CD14-positive monocyte (primary cell): ENCODE results near the gene C3orf80. TPM values are rescaled to one million over a fixed set of nuclear protein-coding genes. Genes with fewer than 3 reads are reported as not detected.
A peak's percentile ranks its signal among the peaks of the same experiment; 100 is the strongest.

Experiments used
- DNase-seq, 3 donors: peaks; one replicate each; pipeline ENCODE4 v3.0.0-alpha.2; 2011 to 2022
- H2AFZ ChIP-seq: 2 replicates; pipeline ENCODE4 v1.6.0; 2012; ENCODE audit warnings: mild to moderate bottlenecking, low read depth, low read length, inconsistent platforms; ENCODE audit not compliant: insufficient read depth, poor library complexity, severe bottlenecking
- H3K27ac ChIP-seq, 2 donors: 1 replicate in 1 of 2; 2 replicates in 1 of 2; pipeline ENCODE4 v1.5.1; 2012 to 2013; ENCODE audit warnings: low read length in 2 of 2, control low read depth in 1 of 2, inconsistent platforms in 1 of 2, low read depth in 1 of 2, mild to moderate bottlenecking in 1 of 2
- H3K27me3 ChIP-seq, 2 donors: one replicate each; pipeline versions ENCODE4 v1.6.0 to v1.6.1; 2011 to 2013; ENCODE audit warnings: low read length in 2 of 2; ENCODE audit not compliant: control insufficient read depth in 2 of 2, insufficient read depth in 2 of 2
- H3K36me3 ChIP-seq, 2 donors: replicated peaks in 1 of 2; 1 replicate in 1 of 2; 2 replicates in 1 of 2; pipeline versions ENCODE4 v1.5.1 to v1.6.1; 2012 to 2013; ENCODE audit warnings: low read length in 2 of 2, control low read depth in 1 of 2, inconsistent platforms in 1 of 2, mild to moderate bottlenecking in 1 of 2; ENCODE audit not compliant: insufficient read depth in 2 of 2, control insufficient read depth in 1 of 2
- H3K4me1 ChIP-seq, 2 donors: 1 replicate in 1 of 2; 2 replicates in 1 of 2; pipeline versions ENCODE4 v1.5.1 to v1.6.1; 2012 to 2013; ENCODE audit warnings: low read length in 2 of 2, control low read depth in 1 of 2, inconsistent platforms in 1 of 2, mild to moderate bottlenecking in 1 of 2, moderate library complexity in 1 of 2; ENCODE audit not compliant: insufficient read depth in 2 of 2, control insufficient read depth in 1 of 2
- H3K4me2 ChIP-seq: replicated peaks from 2 replicates; pipeline ENCODE3; 2012; ENCODE audit warnings: low read length, moderate library complexity, mild to moderate bottlenecking; ENCODE audit not compliant: poor library complexity, severe bottlenecking; ENCODE audit errors: extremely low read depth
- H3K4me3 ChIP-seq, 3 experiments: fragments of 200-600 bp in 1 of 3; sonication (generic) in 1 of 3; replicated peaks in 1 of 3; 1 replicate in 2 of 3; 2 replicates in 1 of 3; pipeline ENCODE4 v1.5.1; 2011 to 2013; ENCODE audit warnings: low read length in 3 of 3, mild to moderate bottlenecking in 3 of 3, control low read depth in 2 of 3, low read depth in 2 of 3, inconsistent platforms in 1 of 3, moderate library complexity in 1 of 3
- H3K79me2 ChIP-seq: 2 replicates; pipeline ENCODE4 v1.6.0; 2012; ENCODE audit warnings: mild to moderate bottlenecking, control low read depth, inconsistent platforms, low read length, moderate library complexity; ENCODE audit not compliant: insufficient read depth
- H3K9ac ChIP-seq: 2 replicates; pipeline ENCODE4 v1.6.0; 2017; ENCODE audit warnings: low read length, mild to moderate bottlenecking; ENCODE audit not compliant: insufficient read depth, poor library complexity, severe bottlenecking
- H3K9me3 ChIP-seq, 2 donors: replicated peaks in 1 of 2; 1 replicate in 1 of 2; 2 replicates in 1 of 2; pipeline versions ENCODE4 v1.5.1 to v1.6.1; 2012 to 2013; ENCODE audit warnings: low read length in 2 of 2, control low read depth in 1 of 2; ENCODE audit not compliant: control insufficient read depth in 1 of 2, insufficient read depth in 1 of 2
- H4K20me1 ChIP-seq: 2 replicates; pipeline ENCODE4 v1.6.0; 2012; ENCODE audit warnings: mild to moderate bottlenecking, low read length, control low read depth, moderate library complexity; ENCODE audit not compliant: insufficient read depth
- H3K27ac Mint-ChIP-seq, 7 donors: one replicate each; pipeline ENCODE4 v1.8.0; 2020; ENCODE audit warnings: mild to moderate bottlenecking in 7 of 7, mixed read lengths in 7 of 7, moderate library complexity in 6 of 7, inconsistent platforms in 2 of 7
- H3K27me3 Mint-ChIP-seq, 3 donors: one replicate each; pipeline ENCODE4 v1.8.0; 2021 to 2022; ENCODE audit warnings: low read depth in 3 of 3, mild to moderate bottlenecking in 3 of 3, mixed read lengths in 3 of 3, moderate library complexity in 3 of 3, inconsistent platforms in 1 of 3
- H3K36me3 Mint-ChIP-seq, 2 donors: one replicate each; pipeline ENCODE4 v1.8.0; 2020; ENCODE audit warnings: mixed read lengths in 2 of 2, inconsistent platforms in 1 of 2, mild to moderate bottlenecking in 1 of 2
- H3K4me1 Mint-ChIP-seq: one replicate; pipeline ENCODE4 v1.8.0; 2020; ENCODE audit warnings: mild to moderate bottlenecking, mixed read lengths
- H3K4me3 Mint-ChIP-seq, 2 donors: one replicate each; pipeline ENCODE4 v1.8.0; 2020; ENCODE audit warnings: mild to moderate bottlenecking in 2 of 2, mixed read lengths in 2 of 2, moderate library complexity in 1 of 2
- H3K9me3 Mint-ChIP-seq, 7 donors: one replicate each; pipeline ENCODE4 v1.8.0; 2020 to 2022; ENCODE audit warnings: mixed read lengths in 7 of 7, mild to moderate bottlenecking in 6 of 7, moderate library complexity in 6 of 7, inconsistent platforms in 2 of 7
- CTCF ChIP-seq: fragments of 200-600 bp; IDR thresholded peaks from one replicate; pipeline ENCODE4 v1.8.0; 2022; ENCODE audit warnings: antibody characterized with exemption, mild to moderate bottlenecking
- WGBS: methylation state at CpG from one replicate; pipeline ENCODE4 v1.1.5; 2013; ENCODE audit warnings: missing lambda C conversion rate; ENCODE audit not compliant: insufficient coverage; 5-methylcytosine and 5-hydroxymethylcytosine counted together
- intact Hi-C, 2 donors: fragments of 100-400 bp; cut with micrococcal nuclease; formaldehyde crosslinking; loops; one replicate each; pipeline versions ENCODE4 v1.15.0 to v1.15.1; 2023
- polyA plus RNA-seq, 3 donors: library from polyadenylated mRNA; depleted of rRNA in 1 of 3; unstranded in 2 of 3; stranded (reverse) in 1 of 3; fragments of 300-500 nt in 2 of 3; fragments of >200 nt in 1 of 3; fragmentation: Illumina TruSeq in 2 of 3; gene quantifications; 1 replicate in 2 of 3; 2 replicates in 1 of 3; pipeline ENCODE4 v1.2.3, GENCODE V29; 2012 to 2021

C3orf80 gene
- polyA plus RNA-seq, 3 donors = 0.03 TPM; not detected in 2

DNA sequence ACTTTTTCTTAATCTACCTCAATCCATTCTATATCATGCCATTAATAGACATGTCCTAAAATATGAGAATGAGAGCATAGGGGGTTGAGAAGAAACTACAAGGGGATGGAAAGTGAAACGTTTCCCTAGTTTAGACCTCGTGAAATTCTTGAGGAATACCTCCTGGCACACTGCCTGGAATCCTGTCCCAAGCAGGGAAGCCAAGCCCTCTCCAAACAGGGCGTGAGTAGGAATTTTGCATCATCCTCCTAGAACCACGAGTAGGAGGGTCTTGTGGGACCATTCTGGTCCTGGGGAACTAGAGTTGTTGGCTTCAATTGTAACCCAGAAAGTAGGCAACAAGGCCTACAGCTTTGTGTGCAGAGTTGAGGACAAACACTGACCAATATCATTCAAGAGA lies 19.6 kb upstream of the C3orf80 start:
- peaks cover 12 to 27% (median 23%) of the 10 kb centered on the region in 7 donors for H3K9me3 Mint-ChIP-seq
- no peak overlapping the region for H3K27ac Mint-ChIP-seq
- no peak for TF ChIP-seq CTCF
- no peak overlapping the region for H3K4me3 Mint-ChIP-seq
- no peak overlapping the region for H3K4me3 ChIP-seq
- H3K27ac ChIP-seq = no peak overlapping the region
- intact Hi-C loops = no loop called here
- H3K27me3 ChIP-seq = no peaks in the 10 kb centered on the region
- peaks cover 13 to 21% of the 10 kb centered on the region in 2 donors for H3K9me3 ChIP-seq
- H3K4me1 Mint-ChIP-seq = peaks cover 6% of the 10 kb centered on the region
- H4K20me1 ChIP-seq = no peaks in the 10 kb centered on the region
- H3K4me1 ChIP-seq = no peaks in the 10 kb centered on the region
- H3K4me2 ChIP-seq = no peak overlapping the region
- H3K79me2 ChIP-seq = no peaks in the 10 kb centered on the region
- no peak for DNase-seq
- H3K36me3 Mint-ChIP-seq = no peaks in the 10 kb centered on the region
- WGBS = no CpG with 5 or more reads among the region's 4 CpGs
- no peak overlapping the region for H2AFZ ChIP-seq
- peaks cover 0 to 4% (median 0%) of the 10 kb centered on the region in 3 donors for H3K27me3 Mint-ChIP-seq
- no peak overlapping the region for H3K9ac ChIP-seq
- H3K36me3 ChIP-seq = no peaks in the 10 kb centered on the region

- Histone ChIP-seq H3K9ac (no peak overlapping the region), H3K27ac (no peak overlapping the region), H3K36me3 (no peaks in the 10 kb centered on the region), H3K79me2 (no peaks in the 10 kb centered on the region), H3K4me2 (no peak overlapping the region), H4K20me1 (no peaks in the 10 kb centered on the region), H3K27me3 (no peaks in the 10 kb centered on the region), H2AFZ (no peak overlapping the region), H3K9me3 (no peaks in the 10 kb centered on the region), H3K4me1 (no peaks in the 10 kb centered on the region), H3K4me3 (no peak overlapping the region)
- peaks cover 0 to 6% (median 2%) of the 10 kb centered on the region in 7 donors for H3K9me3 Mint-ChIP-seq
- no peak for TF ChIP-seq CTCF
- H3K4me3 Mint-ChIP-seq = no peak overlapping the region
- DNase-seq = no peak
- H3K27me3 Mint-ChIP-seq = peaks cover 0 to 6% (median 0%) of the 10 kb centered on the region in 3 donors
- 100% methylated on average over 1 of the region's 1 CpG for WGBS
- H3K36me3 Mint-ChIP-seq = no peaks in the 10 kb centered on the region
- peaks cover 7% of the 10 kb centered on the region for H3K4me1 Mint-ChIP-seq
- peak overlapping the region in 1 of 7 donors; percentile 65 for H3K27ac Mint-ChIP-seq
- intact Hi-C loops = loop anchor here (10.0 kb wide), 1 partner anchor 176 kb away; no protein-coding TSS in a partner anchor
These were observed 14.9 kb upstream of the C3orf80 start for GRCh38 chr3:160210341-160210740.
